ENCODE measurements around the gene RIPPLY3.
"Not testable (repeated sequence)": the region's sequence is repeated elsewhere in the genome, so short reads cannot be mapped to it uniquely, and the experiment has no call there.

RIPPLY3 gene

DNA sequence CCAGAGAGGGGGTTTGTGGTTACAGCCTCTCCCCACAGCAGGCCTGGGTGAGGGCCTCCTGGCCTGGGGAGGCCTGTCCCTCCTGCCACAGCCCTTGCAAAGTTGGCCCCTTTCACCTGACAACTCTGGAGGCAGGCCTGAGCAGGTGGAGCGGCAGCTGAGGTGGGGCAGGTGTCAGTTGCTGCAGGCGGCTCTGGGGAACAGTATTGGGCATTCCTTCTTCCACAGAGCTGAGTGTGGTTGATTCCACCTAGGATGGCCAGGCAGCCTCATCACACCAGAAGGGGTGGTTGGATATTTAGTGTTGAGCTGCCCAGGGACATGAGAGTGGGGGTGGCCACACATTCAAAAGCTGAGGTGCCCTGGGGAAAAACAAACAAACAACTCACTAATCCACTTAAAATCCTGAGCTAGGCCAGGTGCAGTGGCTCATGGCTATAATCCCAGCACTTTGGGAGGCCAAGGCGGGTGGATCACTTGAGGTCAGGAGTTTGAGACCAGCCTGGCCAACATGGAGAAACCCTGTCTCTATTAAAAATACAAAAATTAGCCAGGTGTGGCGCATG, 35.3 kb downstream of the RIPPLY3 start:
- Histone ChIP-seq H3K36me3 (ENCODE audit: insufficient read depth, insufficient read length, low read length) (no peaks in the 10 kb centered on the region), H3K27me3 (ENCODE audit: insufficient read depth, insufficient read length) (peaks cover 32% of the 10 kb centered on the region), H3K4me3 (ENCODE audit: insufficient read length, low read depth) (no peak overlapping the region), H3K9me3 (ENCODE audit: insufficient read depth, low read length) (peaks cover 5% of the 10 kb centered on the region; the same call in 1 of the 2 replicates), H3K4me1 (ENCODE audit: insufficient read depth, insufficient read length) (peaks cover 26% of the 10 kb centered on the region), H3K9ac (ENCODE audit: insufficient read length, low read depth) (no peak overlapping the region)
- DNase-seq (ENCODE audit: low read depth, low spot score): no peak
- no peak for TF ChIP-seq ZNF274 (IDR thresholded peaks at IDR 0.05; ENCODE audit: low read depth, low read length)
- TF ChIP-seq SUZ12 (IDR thresholded peaks at IDR 0.05; ENCODE audit: extremely low read depth, insufficient read depth, insufficient read length): no peak
- no peak for TF ChIP-seq YY1 (IDR thresholded peaks at IDR 0.05; ENCODE audit: insufficient read depth, insufficient read length)

DNA sequence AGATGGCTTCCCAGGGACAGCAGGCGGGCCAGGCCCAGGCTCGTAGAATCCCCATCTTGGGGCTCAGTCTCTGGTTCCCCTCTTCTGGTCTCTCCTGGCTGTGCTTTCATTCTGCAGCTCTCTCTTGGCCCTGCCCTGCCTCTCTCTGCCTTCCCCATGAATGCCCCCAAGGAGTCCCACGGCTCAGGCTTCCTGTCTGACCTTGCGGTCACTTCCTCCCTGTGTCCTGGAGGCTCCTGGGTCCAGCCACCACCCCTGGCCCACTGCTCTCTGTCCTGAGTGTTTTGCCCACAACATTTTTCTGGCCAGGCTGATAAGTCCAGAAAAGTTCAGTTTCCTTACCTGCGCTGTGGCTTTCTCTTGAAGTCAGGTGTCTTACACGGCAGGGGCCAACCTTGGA, 37.3 kb downstream of the RIPPLY3 start:
- Histone ChIP-seq H3K9ac (ENCODE audit: insufficient read length, low read depth) (no peak overlapping the region), H3K27me3 (ENCODE audit: insufficient read depth, insufficient read length) (peaks cover 18% of the 10 kb centered on the region), H3K4me3 (ENCODE audit: insufficient read length, low read depth) (no peak overlapping the region), H3K9me3 (ENCODE audit: insufficient read depth, low read length) (peaks cover 5% of the 10 kb centered on the region; the same call in 1 of the 2 replicates), H3K36me3 (ENCODE audit: insufficient read depth, insufficient read length, low read length) (no peaks in the 10 kb centered on the region), H3K4me1 (ENCODE audit: insufficient read depth, insufficient read length) (peaks cover 30% of the 10 kb centered on the region)
- TF ChIP-seq SUZ12 (IDR thresholded peaks at IDR 0.05; ENCODE audit: extremely low read depth, insufficient read depth, insufficient read length) (no peak), YY1 (IDR thresholded peaks at IDR 0.05; ENCODE audit: insufficient read depth, insufficient read length) (no peak), ZNF274 (IDR thresholded peaks at IDR 0.05; ENCODE audit: low read depth, low read length) (no peak)
- no peak for DNase-seq (ENCODE audit: low read depth, low spot score)

DNA sequence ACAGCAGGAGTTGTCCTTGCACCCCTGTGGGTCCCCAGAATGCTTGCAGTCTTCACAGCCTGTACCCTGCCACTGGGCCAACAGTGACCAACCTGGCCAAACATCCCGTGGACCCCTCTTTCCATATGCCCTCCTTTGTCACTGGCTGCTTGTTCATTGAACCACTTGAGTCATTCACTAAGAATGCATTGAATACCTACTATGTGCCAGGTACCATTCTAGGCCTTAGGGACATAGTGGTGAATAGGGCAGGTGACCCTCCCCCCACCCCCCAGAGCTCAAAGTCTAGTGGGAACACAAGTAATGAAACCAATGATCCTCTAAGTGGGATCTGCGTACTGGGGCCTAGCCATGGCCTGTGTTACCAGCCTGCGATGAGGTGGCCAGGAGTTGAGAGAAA, 38.1 kb downstream of the RIPPLY3 start:
- no peak overlapping the region for H3K9ac ChIP-seq (ENCODE audit: insufficient read length, low read depth)

GRCh38 chr21:37045149-37045548, 38.6 kb downstream of the RIPPLY3 start:
- H3K27me3 ChIP-seq (ENCODE audit: insufficient read depth, insufficient read length): peaks cover 15% of the 10 kb centered on the region
- peaks cover 27% of the 10 kb centered on the region for H3K4me1 ChIP-seq (ENCODE audit: insufficient read depth, insufficient read length)
- no peak overlapping the region for H3K4me3 ChIP-seq (ENCODE audit: insufficient read length, low read depth)
- H3K9ac ChIP-seq (ENCODE audit: insufficient read length, low read depth): no peak overlapping the region
- TF ChIP-seq ZNF274 (IDR thresholded peaks at IDR 0.05; ENCODE audit: low read depth, low read length): no peak
- TF ChIP-seq YY1 (IDR thresholded peaks at IDR 0.05; ENCODE audit: insufficient read depth, insufficient read length): no peak
- TF ChIP-seq SUZ12 (IDR thresholded peaks at IDR 0.05; ENCODE audit: extremely low read depth, insufficient read depth, insufficient read length): no peak
- H3K9me3 ChIP-seq (ENCODE audit: insufficient read depth, low read length): peaks cover under 1% of the 10 kb centered on the region; the same call in 1 of the 2 replicates
- no peaks in the 10 kb centered on the region for H3K36me3 ChIP-seq (ENCODE audit: insufficient read depth, insufficient read length, low read length)
- no peak for DNase-seq (ENCODE audit: low read depth, low spot score)

More for the DNA sequence above, 38.1 kb downstream of the RIPPLY3 start:
- DNase-seq (ENCODE audit: low read depth, low spot score): no peak
- Histone ChIP-seq H3K9me3 (ENCODE audit: insufficient read depth, low read length) (peaks cover 5% of the 10 kb centered on the region; the same call in 1 of the 2 replicates), H3K4me1 (ENCODE audit: insufficient read depth, insufficient read length) (peaks cover 27% of the 10 kb centered on the region), H3K36me3 (ENCODE audit: insufficient read depth, insufficient read length, low read length) (no peaks in the 10 kb centered on the region), H3K27me3 (ENCODE audit: insufficient read depth, insufficient read length) (peaks cover 18% of the 10 kb centered on the region), H3K4me3 (ENCODE audit: insufficient read length, low read depth) (no peak overlapping the region)
- TF ChIP-seq ZNF274 (IDR thresholded peaks at IDR 0.05; ENCODE audit: low read depth, low read length) (no peak), YY1 (IDR thresholded peaks at IDR 0.05; ENCODE audit: insufficient read depth, insufficient read length) (no peak), SUZ12 (IDR thresholded peaks at IDR 0.05; ENCODE audit: extremely low read depth, insufficient read depth, insufficient read length) (no peak)

DNA sequence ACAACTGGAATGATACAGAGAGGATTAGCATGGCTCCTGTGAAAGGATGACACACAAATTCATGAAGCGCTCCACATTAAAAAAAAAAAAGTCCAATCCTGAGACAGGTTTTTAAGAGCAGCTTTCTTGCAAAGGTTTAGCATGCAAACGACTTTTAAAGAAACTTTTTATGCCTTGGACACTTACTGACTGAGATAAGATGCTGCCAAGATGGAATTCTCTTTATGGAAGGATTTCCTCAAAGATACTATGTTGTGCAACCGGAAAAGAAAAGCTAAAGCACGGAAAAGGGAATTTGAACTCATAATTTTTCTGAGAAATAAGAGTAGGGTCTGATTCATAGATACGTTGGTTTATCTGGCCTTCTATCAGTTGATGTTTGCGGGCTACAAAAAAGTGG, 39.1 kb downstream of the RIPPLY3 start:
- Histone ChIP-seq H3K4me1 (ENCODE audit: insufficient read depth, insufficient read length) (peaks cover 27% of the 10 kb centered on the region), H3K36me3 (ENCODE audit: insufficient read depth, insufficient read length, low read length) (no peaks in the 10 kb centered on the region), H3K9me3 (ENCODE audit: insufficient read depth, low read length) (no peaks in the 10 kb centered on the region), H3K9ac (ENCODE audit: insufficient read length, low read depth) (no peak overlapping the region), H3K4me3 (ENCODE audit: insufficient read length, low read depth) (no peak overlapping the region), H3K27me3 (ENCODE audit: insufficient read depth, insufficient read length) (peaks cover 11% of the 10 kb centered on the region)
- DNase-seq (ENCODE audit: low read depth, low spot score): no peak
- no peak for TF ChIP-seq ZNF274 (IDR thresholded peaks at IDR 0.05; ENCODE audit: low read depth, low read length)

DNA sequence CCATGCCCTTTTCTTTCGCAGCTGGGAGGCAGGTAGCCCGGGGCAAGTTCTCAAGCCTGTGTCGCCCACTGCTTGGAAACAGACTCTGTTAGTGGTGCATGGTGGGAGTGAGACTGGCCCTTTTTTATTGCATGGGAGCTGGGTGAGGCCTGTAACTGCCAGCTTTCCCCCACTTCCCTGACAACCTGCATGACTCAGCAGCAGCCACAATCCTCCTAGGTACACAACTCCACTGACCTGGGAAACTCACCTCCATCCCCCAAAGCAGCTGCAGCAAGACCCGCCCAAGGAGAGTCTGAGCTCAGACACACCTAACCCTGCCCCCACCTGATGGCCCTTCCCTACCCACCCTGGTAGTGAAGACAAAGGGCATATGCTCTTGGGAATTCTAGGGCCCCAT, 40.6 kb downstream of the RIPPLY3 start:
- Histone ChIP-seq H3K4me1 (ENCODE audit: insufficient read depth, insufficient read length) (peaks cover 21% of the 10 kb centered on the region), H3K9ac (ENCODE audit: insufficient read length, low read depth) (peak overlapping the region; percentile 37), H3K27me3 (ENCODE audit: insufficient read depth, insufficient read length) (no peaks in the 10 kb centered on the region), H3K9me3 (ENCODE audit: insufficient read depth, low read length) (no peaks in the 10 kb centered on the region), H3K4me3 (ENCODE audit: insufficient read length, low read depth) (no peak overlapping the region), H3K36me3 (ENCODE audit: insufficient read depth, insufficient read length, low read length) (no peaks in the 10 kb centered on the region)
- TF ChIP-seq ZNF274 (IDR thresholded peaks at IDR 0.05; ENCODE audit: low read depth, low read length): no peak
- no peak for TF ChIP-seq SUZ12 (IDR thresholded peaks at IDR 0.05; ENCODE audit: extremely low read depth, insufficient read depth, insufficient read length)
- no peak for TF ChIP-seq YY1 (IDR thresholded peaks at IDR 0.05; ENCODE audit: insufficient read depth, insufficient read length)
- DNase-seq (ENCODE audit: low read depth, low spot score): no peak

DNA sequence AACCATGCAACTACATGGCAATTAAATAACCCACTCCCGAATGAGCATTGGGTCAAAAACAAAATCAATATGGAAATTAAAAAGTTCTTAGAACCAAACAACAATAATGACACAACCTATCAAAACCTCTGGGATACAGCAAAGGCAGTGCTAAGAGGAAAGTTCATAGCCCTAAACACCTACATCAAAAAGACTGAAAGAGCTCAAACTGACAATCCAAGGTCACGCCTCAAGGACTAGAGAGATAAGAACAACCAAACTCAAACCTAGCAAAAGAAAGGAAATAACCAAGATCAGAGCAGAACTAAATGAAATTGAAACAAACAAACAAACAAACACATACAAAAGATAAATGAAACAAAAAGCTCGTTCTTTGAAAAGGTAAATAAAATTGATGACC, 43.2 kb downstream of the RIPPLY3 start:
- H3K9me3 ChIP-seq (ENCODE audit: insufficient read depth, low read length); H3K9ac ChIP-seq (ENCODE audit: insufficient read length, low read depth); DNase-seq (ENCODE audit: low read depth, low spot score); H3K4me1 ChIP-seq (ENCODE audit: insufficient read depth, insufficient read length); H3K36me3 ChIP-seq (ENCODE audit: insufficient read depth, insufficient read length, low read length); H3K27me3 ChIP-seq (ENCODE audit: insufficient read depth, insufficient read length); H3K4me3 ChIP-seq (ENCODE audit: insufficient read length, low read depth): not testable (repeated sequence)
